Activated CD8-positive, alpha-beta memory T cell treated with anti-CD3 and anti-CD28 coated beads for 36 hours (primary cell): ENCODE measurements around the gene COL23A1. TPM values are rescaled to one million over a fixed set of nuclear protein-coding genes. Genes with fewer than 3 reads are reported as not detected.

Source experiments
- CTCF ChIA-PET: fragments of 350-600 bp; sonication (Branson Sonifier 250); formaldehyde crosslinking; loops from one replicate; lab custom pipeline; 2021; ENCODE audit warnings: antibody characterized with exemption; lab: Charles Lee
- POLR2A ChIA-PET: fragments of 350-600 bp; sonication (Branson Sonifier 250); formaldehyde crosslinking; loops from one replicate; lab custom pipeline; 2021; ENCODE audit warnings: antibody characterized with exemption; lab: Charles Lee
- total RNA-seq, 2 experiments: library from RNA; stranded (reverse); gene quantifications; one replicate each; pipeline ENCODE4 v1.2.3, GENCODE V29; 2021

The COL23A1 gene
- total RNA-seq, 2 experiments from 2014 or later, result 0.11 to 0.13 TPM

DNA sequence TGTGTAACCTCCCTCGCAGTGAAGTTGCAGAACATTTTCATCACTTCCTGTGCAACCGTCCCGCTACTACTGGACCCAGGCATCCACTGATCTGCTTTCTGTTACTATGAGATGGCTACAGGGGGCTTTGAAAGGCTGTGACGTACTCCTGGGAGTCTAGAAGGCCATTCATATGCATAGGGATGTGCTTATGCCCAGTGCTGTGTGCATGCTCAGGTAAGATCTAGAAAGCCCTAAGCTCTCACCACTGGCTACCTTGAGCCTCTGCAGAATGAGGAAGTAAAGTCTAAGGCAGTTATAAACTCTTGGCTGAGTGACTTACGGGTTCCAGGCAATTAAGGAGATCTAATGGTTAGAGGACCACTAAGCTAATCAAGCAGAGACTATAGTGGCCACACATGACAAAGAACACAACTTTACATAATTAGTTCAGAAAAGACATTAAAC, 374.1 kb downstream of the COL23A1 start:
- ChIA-PET POLR2A (interaction anchor here (1.6 kb wide), 1 partner anchor 12 kb away, joined by 5 read pairs; the partner anchor contains the start of gene HNRNPAB), CTCF (interaction anchor here (0.7 to 1.2 kb wide), 2 partner anchors 16 to 140 kb away, joined by 3 to 6 read pairs; no protein-coding TSS in a partner anchor)

- CTCF ChIA-PET, result interaction anchor here (0.7 to 1.2 kb wide), 2 partner anchors 15 to 139 kb away, joined by 3 to 6 read pairs; no protein-coding TSS in a partner anchor
- POLR2A ChIA-PET, result interaction anchor here (1.6 kb wide), 1 partner anchor 11 kb away, joined by 5 read pairs; the partner anchor contains the start of gene HNRNPAB
These were observed 374.8 kb downstream of the COL23A1 start for GRCh38 chr5:178215280-178216002.

- ChIA-PET POLR2A (interaction anchor here (0.6 to 3.0 kb wide), 5 partner anchors 9 to 742 kb away, joined by 4 to 7 read pairs (median 6); partner anchors contain the start of gene HNRNPAB), CTCF (no interaction called here)
These were observed 375.9 kb downstream of the COL23A1 start for GRCh38 chr5:178214160-178214803.

DNA sequence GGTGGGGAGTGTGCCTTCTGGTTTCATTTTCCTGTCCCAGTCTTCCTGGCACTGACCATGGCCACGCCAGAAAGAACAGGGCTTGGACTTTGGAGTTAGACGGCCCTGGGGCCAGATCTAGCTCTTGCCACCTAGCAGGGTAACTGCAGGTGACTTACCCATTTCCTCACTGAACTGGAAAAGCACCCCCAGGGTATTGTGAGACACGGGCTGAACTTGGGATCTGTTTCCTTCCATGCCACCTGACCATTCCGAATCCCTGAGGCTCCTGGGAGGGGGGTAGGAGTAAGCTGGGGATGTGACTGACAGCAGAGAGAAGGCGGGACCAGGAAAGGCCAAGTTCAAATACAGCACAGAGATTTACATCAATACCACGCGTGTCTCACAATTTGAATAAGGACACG, 376.4 kb downstream of the COL23A1 start:
- ChIA-PET POLR2A (interaction anchor here (0.6 to 3.0 kb wide), 4 partner anchors 8 to 743 kb away, joined by 4 to 7 read pairs (median 6); partner anchors contain the start of gene HNRNPAB), CTCF (interaction anchor here (1.0 kb wide), 1 partner anchor 10 kb away, joined by 3 read pairs; the partner anchor contains the start of gene HNRNPAB)

DNA sequence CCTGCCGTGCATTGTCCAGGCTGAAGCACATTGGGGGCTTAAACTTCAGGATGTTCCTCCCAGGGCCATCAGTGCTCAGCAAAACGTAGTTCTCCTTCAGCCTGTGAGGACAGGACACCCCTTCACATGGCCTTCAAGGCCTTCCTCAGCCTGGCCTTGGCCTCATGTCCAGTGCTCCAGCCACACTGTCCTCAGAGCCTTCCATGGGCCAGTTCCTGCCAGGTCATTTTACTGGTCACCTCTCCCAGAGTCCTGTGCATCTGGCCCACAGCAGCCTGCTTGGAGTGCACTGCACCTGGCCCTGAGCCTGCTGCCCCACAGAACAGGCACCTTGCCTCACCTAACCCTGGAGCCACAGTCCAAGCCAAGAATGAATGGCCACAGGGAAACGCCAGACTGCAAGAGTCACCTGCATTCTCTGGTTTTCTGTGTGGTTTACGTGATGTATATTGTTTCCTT, 377.2 kb downstream of the COL23A1 start:
- POLR2A ChIA-PET, result interaction anchor here (1.6 to 3.0 kb wide), 2 partner anchors 9 to 19 kb away, joined by 6 to 7 read pairs; partner anchors contain the start of gene HNRNPAB
- CTCF ChIA-PET, result interaction anchor here (1.0 kb wide), 1 partner anchor 9 kb away, joined by 3 read pairs; the partner anchor contains the start of gene HNRNPAB

GRCh38 chr5:178212241-178213002, 377.8 kb downstream of the COL23A1 start:
- CTCF ChIA-PET, result no interaction called here
- POLR2A ChIA-PET, result interaction anchor here (1.6 to 3.0 kb wide), 2 partner anchors 8 to 19 kb away, joined by 6 to 7 read pairs; partner anchors contain the start of gene HNRNPAB

DNA sequence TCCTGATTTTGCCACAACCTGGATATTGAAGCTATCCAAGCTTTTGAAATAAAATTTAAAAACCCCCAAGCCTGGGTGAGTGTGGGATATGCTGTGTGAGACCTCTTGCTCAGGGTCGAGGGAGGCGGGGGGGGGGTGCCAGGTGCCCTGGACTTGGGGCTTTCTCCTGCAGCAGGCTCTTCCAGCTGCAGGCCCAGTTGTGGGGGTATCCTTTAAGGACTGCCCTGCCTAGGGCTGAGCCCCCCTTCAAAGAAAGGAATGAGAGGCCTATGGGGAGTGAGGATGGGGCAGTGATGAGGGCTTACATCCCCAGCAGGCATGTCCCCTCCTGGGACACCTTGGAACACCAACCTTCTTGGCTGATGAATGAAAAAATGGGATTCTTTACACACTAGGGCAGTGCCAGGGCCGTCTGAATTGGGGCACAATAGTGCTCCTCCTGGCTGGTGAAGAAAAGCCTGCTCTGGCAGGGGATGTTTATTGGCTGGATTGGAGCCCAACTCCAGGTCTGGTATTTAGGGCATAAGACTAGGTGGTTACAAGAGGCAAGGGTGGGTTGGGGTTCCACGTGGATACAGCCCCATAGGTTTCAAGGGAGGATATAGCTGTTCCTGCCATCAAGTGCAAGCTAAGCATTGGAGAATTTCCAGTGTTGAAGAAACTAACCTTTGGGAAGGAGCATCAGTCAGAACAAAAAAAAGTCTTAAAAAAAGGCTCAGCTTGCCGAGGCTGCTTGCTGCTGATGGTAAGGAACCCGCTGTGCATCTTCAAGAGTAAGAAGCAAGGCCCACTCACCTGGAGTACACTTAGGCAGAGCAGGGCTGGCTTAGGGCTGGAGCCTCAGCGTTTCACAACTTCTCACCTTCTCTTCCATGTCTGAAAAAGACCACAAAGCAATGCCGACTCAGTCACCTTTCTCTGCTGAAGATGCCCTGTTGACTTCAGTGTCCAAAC, 378.8 kb downstream of the COL23A1 start:
- ChIA-PET POLR2A (interaction anchor here (0.6 to 1.1 kb wide), 4 partner anchors 8 to 109 kb away, joined by 3 to 5 read pairs (median 3); no protein-coding TSS in a partner anchor), CTCF (interaction anchor here (2.1 kb wide), 1 partner anchor 17 kb away, joined by 6 read pairs; no protein-coding TSS in a partner anchor)

DNA sequence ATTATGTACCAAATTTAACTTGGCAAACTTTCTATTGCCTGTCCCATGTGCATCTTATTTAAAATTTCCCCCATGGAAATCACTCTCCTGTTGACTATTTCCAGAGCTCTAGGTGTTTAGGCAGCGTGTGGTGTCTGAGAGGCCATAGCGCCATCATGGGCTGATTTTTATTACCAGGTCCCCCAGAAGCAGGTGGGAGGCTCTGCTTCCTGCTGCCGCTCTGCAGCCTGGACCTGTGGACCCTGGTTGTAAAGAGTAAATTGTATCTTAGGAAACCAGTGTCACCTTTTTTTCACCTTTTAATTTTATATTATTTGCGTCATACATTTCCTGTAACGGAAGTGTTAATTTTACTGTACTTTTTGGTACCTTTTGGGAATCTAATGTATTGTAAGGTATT, 379.5 kb downstream of the COL23A1 start:
- POLR2A ChIA-PET, result interaction anchor here (0.6 to 1.1 kb wide), 3 partner anchors 9 to 27 kb away, joined by 3 to 5 read pairs (median 3); no protein-coding TSS in a partner anchor
- CTCF ChIA-PET, result interaction anchor here (2.1 kb wide), 1 partner anchor 18 kb away, joined by 6 read pairs; no protein-coding TSS in a partner anchor

DNA sequence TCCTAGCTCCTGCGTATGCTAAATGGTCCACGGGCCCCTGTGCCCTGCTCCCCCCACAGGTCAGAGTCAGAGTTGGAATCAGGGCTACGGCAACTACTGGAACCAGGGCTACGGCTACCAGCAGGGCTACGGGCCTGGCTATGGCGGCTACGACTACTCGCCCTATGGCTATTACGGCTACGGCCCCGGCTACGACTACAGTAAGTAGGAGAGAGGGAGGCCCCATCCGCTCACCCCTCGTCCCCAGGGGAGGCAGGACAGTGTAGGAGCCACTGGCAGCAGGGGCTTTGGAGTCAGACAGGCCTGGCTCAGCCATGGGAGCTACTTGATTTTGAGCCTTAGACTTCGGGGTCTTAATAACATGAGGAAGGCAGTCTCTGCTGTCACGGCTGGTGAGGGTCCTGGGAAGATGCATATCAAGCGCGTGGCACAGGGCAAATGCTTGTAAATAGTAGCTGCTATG, 380.1 kb downstream of the COL23A1 start:
- CTCF ChIA-PET, result interaction anchor here (0.6 to 2.1 kb wide), 2 partner anchors 18 to 1834 kb away, joined by 3 to 6 read pairs; no protein-coding TSS in a partner anchor
- POLR2A ChIA-PET, result interaction anchor here (0.8 to 1.0 kb wide), 2 partner anchors 28 to 94 kb away, joined by 3 to 4 read pairs; no protein-coding TSS in a partner anchor

DNA sequence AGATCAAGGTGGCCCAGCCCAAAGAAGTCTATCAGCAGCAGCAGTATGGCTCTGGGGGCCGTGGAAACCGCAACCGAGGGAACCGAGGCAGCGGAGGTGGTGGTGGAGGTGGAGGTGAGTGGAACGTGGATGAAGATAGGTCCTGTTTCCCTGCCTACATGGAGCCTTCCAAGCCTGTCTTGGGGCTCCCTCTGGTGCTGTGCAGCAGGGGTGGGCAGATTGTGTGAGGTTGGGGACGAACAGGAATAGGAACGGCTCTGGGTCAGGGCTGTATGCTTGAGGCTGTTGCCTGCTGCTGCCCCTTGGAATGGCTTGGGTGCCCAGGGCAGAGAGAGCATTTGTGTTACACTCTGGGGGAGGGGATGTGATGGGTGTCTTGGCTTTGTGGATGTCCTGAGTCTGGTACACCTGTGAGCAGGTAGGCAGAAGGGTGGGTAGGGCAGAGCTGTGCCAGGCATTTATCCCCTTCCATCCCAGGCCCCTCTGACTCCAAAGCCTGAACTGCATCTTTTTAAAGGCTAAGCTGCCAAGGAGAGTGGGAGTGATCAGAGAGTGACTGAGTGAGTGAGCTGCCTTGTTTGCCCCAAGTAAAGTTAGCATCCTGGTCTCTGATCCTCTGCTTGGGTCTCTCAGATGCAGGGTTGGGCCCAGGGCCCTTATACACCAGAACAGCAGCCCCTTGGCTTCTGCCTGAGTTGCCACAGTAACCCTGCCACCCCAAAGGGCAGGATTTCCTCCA, 380.7 kb downstream of the COL23A1 start:
- ChIA-PET CTCF (interaction anchor here (0.6 to 2.1 kb wide), 2 partner anchors 19 to 1835 kb away, joined by 3 to 6 read pairs; no protein-coding TSS in a partner anchor), POLR2A (interaction anchor here (0.8 kb wide), 1 partner anchor 93 kb away, joined by 4 read pairs; no protein-coding TSS in a partner anchor)

GRCh38 chr5:178208540-178209227, 381.5 kb downstream of the COL23A1 start:
- ChIA-PET POLR2A (no interaction called here), CTCF (interaction anchor here (2.1 kb wide), 1 partner anchor 20 kb away, joined by 6 read pairs; no protein-coding TSS in a partner anchor)

DNA sequence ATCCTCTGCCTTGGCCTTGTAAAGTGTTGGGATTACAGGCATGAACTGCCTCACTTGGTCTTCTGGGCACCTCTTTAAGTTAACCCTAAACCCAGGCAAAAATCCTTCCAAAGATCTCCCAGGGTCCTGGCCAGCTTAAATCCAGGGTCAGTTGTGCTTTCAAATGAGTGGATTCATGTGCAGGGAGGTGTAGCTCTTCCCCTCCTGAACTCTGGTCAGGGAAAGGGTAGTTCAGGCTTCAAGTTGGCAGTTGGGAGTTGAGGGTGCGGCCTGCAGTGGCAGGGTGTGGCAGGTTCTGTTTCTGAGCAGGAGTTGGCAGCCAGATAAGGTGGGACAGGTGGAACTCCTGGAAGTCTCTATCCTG, 382.3 kb downstream of the COL23A1 start:
- POLR2A ChIA-PET, result interaction anchor here (1.6 to 2.7 kb wide), 2 partner anchors 24 to 30 kb away, joined by 4 to 13 read pairs; partner anchors contain the start of gene PHYKPL
- CTCF ChIA-PET, result interaction anchor here (0.6 to 1.2 kb wide), 2 partner anchors 12 to 27 kb away, joined by 3 to 4 read pairs; no protein-coding TSS in a partner anchor

DNA sequence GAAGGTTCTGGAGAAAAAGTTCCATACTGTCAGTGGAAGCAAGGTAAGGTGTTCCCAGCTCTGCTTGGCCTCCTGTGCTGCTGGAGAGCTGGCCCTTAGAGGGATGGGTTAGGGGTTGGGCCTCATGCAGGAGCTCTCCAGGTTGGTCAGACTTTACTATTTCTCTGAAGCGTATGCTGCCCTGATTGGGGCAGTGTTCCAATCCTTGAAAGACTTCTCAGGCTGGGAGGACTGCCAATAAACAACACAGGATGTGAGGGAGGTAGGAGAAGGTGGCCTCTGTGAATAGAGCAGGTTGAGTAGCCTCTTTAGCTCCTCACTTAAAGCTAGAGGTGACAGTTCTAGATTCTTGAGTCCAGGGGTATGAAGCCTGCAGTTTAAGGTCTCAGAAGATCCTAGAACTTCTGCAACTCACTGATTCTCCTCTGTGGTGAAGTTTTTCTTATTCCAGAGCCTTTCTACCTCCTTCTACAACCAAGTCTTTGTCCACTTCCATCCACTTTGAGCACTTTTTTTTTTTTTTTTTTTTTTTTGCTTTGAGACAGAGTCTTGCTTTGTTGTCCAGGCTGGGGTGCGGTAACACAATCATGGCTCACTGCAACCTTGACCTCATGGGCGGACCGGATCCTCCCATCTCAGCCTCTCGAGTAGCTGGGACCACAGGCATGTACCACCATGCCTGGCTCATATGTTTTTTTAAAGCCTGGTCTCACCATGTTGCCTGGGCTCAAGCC, 382.8 kb downstream of the COL23A1 start:
- ChIA-PET CTCF (interaction anchor here (0.6 to 1.2 kb wide), 2 partner anchors 13 to 28 kb away, joined by 3 to 4 read pairs; no protein-coding TSS in a partner anchor), POLR2A (interaction anchor here (1.0 to 2.7 kb wide), 4 partner anchors 22 to 54 kb away, joined by 3 to 13 read pairs (median 4); partner anchors contain the start of genes NHP2 and PHYKPL)
